Caco-2 (cell line): ENCODE data around the gene CRYBG2. TPM values are rescaled to one million over a fixed set of nuclear protein-coding genes. Genes with fewer than 3 reads are reported as not detected.
A peak's percentile ranks its signal among the peaks of the same experiment; 100 is the strongest.

Experiments
- BruUV-seq: library from RNA; stranded (reverse); fragments of 400-500 nt; replicated peaks from 2 replicates; lab custom pipeline; 2021; lab: Mats Ljungman, UMichigan
- CTCF ChIA-PET: fragments of 300-600 bp; sonication (Branson Sonifier 250); formaldehyde crosslinking; loops from one replicate; lab custom pipeline; 2022; ENCODE audit warnings: antibody characterized with exemption; lab: Charles Lee
- POLR2A ChIA-PET: fragments of 300-600 bp; sonication (Branson Sonifier 250); formaldehyde crosslinking; loops from one replicate; lab custom pipeline; 2022; ENCODE audit warnings: antibody characterized with exemption; lab: Charles Lee
- DNase-seq, 2 experiments: peaks; one replicate each; pipeline versions ENCODE4 v3.0.0 to v3.0.0-alpha.2; 2020 to 2022
- H3K27me3 ChIP-seq: replicated peaks from 2 replicates; pipeline ENCODE4 v1.6.0; 2011; ENCODE audit warnings: low read length; ENCODE audit not compliant: control insufficient read depth, insufficient read depth
- H3K36me3 ChIP-seq: 2 replicates; pipeline ENCODE4 v1.5.1; 2011; ENCODE audit warnings: low read length; ENCODE audit not compliant: control insufficient read depth, insufficient read depth
- H3K4me1 ChIP-seq: fragments of 250-450 bp; sonication (Bioruptor Pico); 2 replicates; pipeline ENCODE4 v1.5.1; 2020; ENCODE audit warnings: mild to moderate bottlenecking
- H3K4me3 ChIP-seq: 2 replicates; pipeline ENCODE4 v1.5.1; 2011; ENCODE audit warnings: low read depth, mild to moderate bottlenecking, control low read depth, low read length
- H3K9me3 ChIP-seq: fragments of 250-450 bp; sonication (Bioruptor Pico); 2 replicates; pipeline ENCODE4 v1.5.1; 2020; ENCODE audit warnings: mild to moderate bottlenecking, moderate library complexity
- H3K27ac Mint-ChIP-seq: one replicate; pipeline ENCODE4 v1.8.0; 2022; ENCODE audit warnings: mixed read lengths; ENCODE audit not compliant: unreplicated experiment
- H3K27me3 Mint-ChIP-seq: one replicate; pipeline ENCODE4 v1.8.0; 2022; ENCODE audit warnings: mixed read lengths; ENCODE audit not compliant: insufficient read depth, unreplicated experiment
- H3K36me3 Mint-ChIP-seq: one replicate; pipeline ENCODE4 v1.8.0; 2022; ENCODE audit warnings: mild to moderate bottlenecking, mixed read lengths; ENCODE audit not compliant: insufficient read depth, unreplicated experiment
- H3K4me1 Mint-ChIP-seq: one replicate; pipeline ENCODE4 v1.8.0; 2022; ENCODE audit warnings: low read depth, mixed read lengths; ENCODE audit not compliant: unreplicated experiment
- H3K4me3 Mint-ChIP-seq: one replicate; pipeline ENCODE4 v1.8.0; 2022; ENCODE audit warnings: mild to moderate bottlenecking, moderate library complexity, mixed read lengths; ENCODE audit not compliant: unreplicated experiment
- H3K9me3 Mint-ChIP-seq: one replicate; pipeline ENCODE4 v1.8.0; 2022; ENCODE audit warnings: mixed read lengths; ENCODE audit not compliant: unreplicated experiment
- CTCF ChIP-seq, 2 experiments: fragments of 200-600 bp in 1 of 2; IDR thresholded peaks; 1 replicate in 1 of 2; 2 replicates in 1 of 2; pipeline versions ENCODE4 v1.5.1 to v1.8.0; 2011 to 2022; ENCODE audit warnings: antibody characterized with exemption in 1 of 2, control low read depth in 1 of 2, inconsistent platforms in 1 of 2, low read depth in 1 of 2, low read length in 1 of 2, mild to moderate bottlenecking in 1 of 2, moderate library complexity in 1 of 2; ENCODE audit not compliant: insufficient read depth in 1 of 2, severe bottlenecking in 1 of 2, unreplicated experiment in 1 of 2
- intact Hi-C: fragments of 100-400 bp; cut with micrococcal nuclease; formaldehyde crosslinking; loops from one replicate; pipeline ENCODE4 v1.10.0; 2022; ENCODE audit not compliant: unreplicated experiment
- total RNA-seq: library from RNA; stranded (reverse); gene quantifications from 2 replicates; pipeline ENCODE4 v1.2.3, GENCODE V29; 2022

CRYBG2 gene
- total RNA-seq, 1 experiment from 2014 or later: 66.1 TPM

- Mint-ChIP-seq H3K27me3 (no peaks in the 10 kb centered on the region), H3K4me1 (peaks cover 39% of the 10 kb centered on the region), H3K4me3 (peak overlapping the region; percentile 88), H3K36me3 (peaks cover 52% of the 10 kb centered on the region), H3K27ac (peak overlapping the region; percentile 81), H3K9me3 (no peaks in the 10 kb centered on the region)
- H3K27me3 ChIP-seq: no peaks in the 10 kb centered on the region
- H3K4me3 ChIP-seq: peak overlapping the region; percentile 82
- H3K36me3 ChIP-seq: peaks cover 2% of the 10 kb centered on the region
- H3K9me3 ChIP-seq: no peaks in the 10 kb centered on the region
- POLR2A ChIA-PET: interaction anchor here (1.4 kb wide), 1 partner anchor 111 kb away, joined by 4 read pairs; the partner anchor contains the start of gene ZNF593
- H3K4me1 ChIP-seq: peaks cover 52% of the 10 kb centered on the region
- no peak for TF ChIP-seq CTCF (IDR thresholded peaks at IDR 0.05; ENCODE audit: insufficient read depth in 1 of 2, low read depth in 1 of 2, low read length in 1 of 2, severe bottlenecking in 1 of 2, unreplicated experiment in 1 of 2)
- no peak for DNase-seq
- intact Hi-C loops: no loop called here
- BruUV-seq: no TSS peak
- CTCF ChIA-PET: interaction anchor here (0.5 to 1.8 kb wide), 4 partner anchors 22 to 137 kb away, joined by 4 to 7 read pairs (median 4); no protein-coding TSS in a partner anchor
Observed at GRCh38 chr1:26280333-26281042, 73.4 kb downstream of the CRYBG2 start.

GRCh38 chr1:26279456-26280332 lies 74.2 kb downstream of the CRYBG2 start, which contains the start of gene SH3BGRL3:
SH3BGRL3 (plus strand) TSS chr1:26280086; CDS start chr1:26280156, 70 bp downstream.
- Mint-ChIP-seq H3K27ac (peak within 1 kb of the TSS; percentile 81), H3K36me3 (peaks cover 47% of the 10 kb centered on the region), H3K4me1 (peaks cover 36% of the 10 kb centered on the region), H3K9me3 (no peaks in the 10 kb centered on the region), H3K4me3 (peak within 1 kb of the TSS; percentile 88), H3K27me3 (no peaks in the 10 kb centered on the region)
- no peaks in the 10 kb centered on the region for H3K9me3 ChIP-seq
- ChIA-PET CTCF (interaction anchor here (0.6 to 1.8 kb wide), 6 partner anchors 22 to 176 kb away, joined by 3 to 7 read pairs (median 4); partner anchors contain the start of gene CEP85), POLR2A (interaction anchor here (1.4 kb wide), 1 partner anchor 110 kb away, joined by 4 read pairs; the partner anchor contains the start of gene ZNF593)
- intact Hi-C loops: loop anchor here (2.0 kb wide), 1 partner anchor 45 kb away; the partner anchor contains the start of gene CEP85
- H3K4me1 ChIP-seq: peaks cover 47% of the 10 kb centered on the region
- no peaks in the 10 kb centered on the region for H3K27me3 ChIP-seq
- BruUV-seq: no TSS peak
- DNase-seq: peak; percentile 76 to 86
- peak within 1 kb of the TSS; percentile 82 for H3K4me3 ChIP-seq
- peaks cover 2% of the 10 kb centered on the region for H3K36me3 ChIP-seq
- TF ChIP-seq CTCF (IDR thresholded peaks at IDR 0.05; ENCODE audit: insufficient read depth in 1 of 2, low read depth in 1 of 2, low read length in 1 of 2, severe bottlenecking in 1 of 2, unreplicated experiment in 1 of 2): peak in 1 of 2 experiments; percentile 58
